Dermis microvascular lymphatic vessel endothelial cell (primary cell): ENCODE results near the gene C1orf122. TPM values are rescaled to one million over a fixed set of nuclear protein-coding genes. Genes with fewer than 3 reads are reported as not detected.
A peak's percentile ranks its signal among the peaks of the same experiment; 100 is the strongest.

Experiments
- DNase-seq, 2 donors: peaks; one replicate each; pipeline versions ENCODE4 v3.0.0 to v3.0.0-alpha.2; 2010; ENCODE audit warnings: low read depth in 2 of 2
- total RNA-seq: library from RNA; depleted of rRNA; stranded (reverse); fragments of >200 nt; gene quantifications from 2 replicates; pipeline ENCODE4 v1.2.1, GENCODE V29; 2014

C1orf122 gene
- total RNA-seq, 1 donor from 2014 or later = 12.1 TPM

DNA sequence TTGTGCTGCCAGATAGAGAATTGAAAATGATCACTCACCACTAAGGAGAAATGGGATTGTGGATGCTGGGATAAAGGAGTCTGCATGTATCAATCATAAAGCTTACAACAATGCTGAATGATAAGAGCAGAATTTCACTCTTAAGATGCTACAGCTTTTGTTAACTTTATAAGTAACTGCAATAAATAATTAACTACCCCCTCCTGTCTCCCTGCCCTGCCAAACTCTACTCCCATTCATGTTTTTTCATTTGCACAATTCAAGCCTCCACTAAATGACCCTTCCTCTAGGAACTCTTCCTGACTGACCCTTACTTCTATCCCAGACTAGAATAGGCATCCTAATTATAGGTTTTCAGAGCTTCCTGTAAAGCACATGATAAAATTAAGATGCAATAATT, 36.9 kb downstream of the C1orf122 start:
- DNase-seq = no peak

DNA sequence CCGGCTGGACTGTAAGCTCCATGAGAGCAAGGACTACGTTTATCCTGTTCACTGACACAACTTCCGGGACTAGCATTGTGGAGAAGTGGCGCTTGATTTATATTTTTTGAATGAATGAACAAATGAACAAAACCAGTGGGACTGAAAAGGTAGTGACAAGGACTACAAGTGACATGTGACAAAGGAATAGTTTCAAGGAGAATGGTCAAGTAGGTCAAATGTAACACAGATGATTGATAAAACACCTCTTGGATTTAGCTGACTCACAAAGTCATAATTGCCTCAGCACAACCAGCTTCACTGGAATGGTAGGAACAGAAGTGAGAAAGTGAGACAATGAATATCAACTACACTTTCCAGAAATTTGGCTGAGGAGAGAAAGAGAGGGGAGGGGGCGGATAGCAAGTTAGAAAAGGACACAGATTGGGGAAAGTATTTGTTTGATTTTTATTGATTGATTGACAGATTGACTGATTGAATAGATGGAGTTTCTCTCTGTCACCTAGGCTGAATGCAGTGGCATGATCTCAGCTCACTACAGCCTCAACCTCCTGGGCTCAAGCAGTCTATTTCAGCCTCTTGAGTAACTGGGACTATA, 37.6 kb downstream of the C1orf122 start:
- DNase-seq = no peak

DNA sequence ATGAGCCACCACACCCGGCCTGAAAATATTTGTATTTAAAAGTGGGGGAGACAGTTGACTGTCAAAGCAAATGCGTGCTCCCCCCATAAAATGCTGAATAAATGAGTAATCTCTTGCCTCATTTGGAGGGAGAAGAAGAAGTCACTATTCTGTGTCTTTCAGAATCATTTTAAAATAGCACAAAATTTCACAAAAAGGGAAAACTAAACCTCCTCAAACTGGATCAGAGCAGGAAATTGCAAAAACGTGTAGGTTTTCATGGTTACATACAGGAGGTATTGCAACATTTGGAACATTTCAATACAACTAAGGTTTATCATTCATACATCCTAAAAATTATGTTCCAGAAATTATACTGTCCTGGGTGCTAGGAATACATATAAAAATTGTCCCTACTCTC, 38.2 kb downstream of the C1orf122 start:
- no peak for DNase-seq

DNA sequence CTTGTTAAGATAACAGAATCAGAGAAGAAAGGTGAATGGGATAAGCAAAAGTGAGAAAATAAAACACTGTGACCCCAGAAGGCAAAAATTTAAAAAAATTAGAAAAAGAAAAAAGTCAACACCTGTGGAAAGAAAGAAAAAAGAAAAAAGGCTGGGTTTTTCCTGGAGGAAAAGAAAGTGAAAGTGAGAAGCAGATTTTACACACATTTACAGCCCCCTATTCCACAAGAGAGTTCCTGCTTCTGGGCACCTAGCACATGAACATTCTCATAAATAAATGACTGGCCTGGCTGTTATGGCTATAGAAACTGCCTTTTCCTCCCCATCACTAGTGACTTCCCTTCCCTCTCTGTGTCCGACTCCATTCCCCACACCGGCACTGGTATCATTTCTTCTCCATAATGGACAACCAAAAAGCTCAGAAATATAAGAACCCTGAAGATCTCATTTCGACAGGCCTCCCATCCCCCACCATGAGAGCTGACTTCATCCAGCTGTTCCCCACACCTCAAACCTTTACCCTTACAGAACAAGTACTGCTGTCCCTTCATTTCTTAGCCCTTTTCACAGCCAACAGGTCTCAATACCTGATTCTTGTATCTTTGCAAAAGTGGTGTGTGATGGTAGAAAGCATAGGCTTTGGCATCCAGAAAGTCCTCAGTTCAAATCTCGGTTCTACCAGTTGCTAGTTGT, 39.2 kb downstream of the C1orf122 start:
- no peak for DNase-seq

DNA sequence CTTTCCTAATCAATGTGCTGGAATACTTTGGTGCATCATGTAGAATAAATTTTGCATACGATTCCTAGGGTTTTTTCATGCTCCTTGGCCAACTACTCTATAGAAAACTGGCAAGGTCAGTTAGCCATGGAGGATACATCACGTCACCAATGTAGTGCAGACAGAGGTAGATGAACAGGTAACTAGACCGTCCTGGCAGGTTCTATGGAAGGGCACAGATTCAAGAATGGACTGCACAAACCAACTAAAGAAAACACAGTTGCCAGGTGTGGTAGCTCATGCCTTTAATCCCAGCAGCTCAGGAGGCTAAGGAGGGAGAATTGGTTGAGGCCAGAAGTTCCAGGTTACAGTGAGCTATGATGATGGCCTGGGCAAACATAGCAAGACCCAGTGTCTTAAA, 41.9 kb downstream of the C1orf122 start:
- no peak for DNase-seq

DNA sequence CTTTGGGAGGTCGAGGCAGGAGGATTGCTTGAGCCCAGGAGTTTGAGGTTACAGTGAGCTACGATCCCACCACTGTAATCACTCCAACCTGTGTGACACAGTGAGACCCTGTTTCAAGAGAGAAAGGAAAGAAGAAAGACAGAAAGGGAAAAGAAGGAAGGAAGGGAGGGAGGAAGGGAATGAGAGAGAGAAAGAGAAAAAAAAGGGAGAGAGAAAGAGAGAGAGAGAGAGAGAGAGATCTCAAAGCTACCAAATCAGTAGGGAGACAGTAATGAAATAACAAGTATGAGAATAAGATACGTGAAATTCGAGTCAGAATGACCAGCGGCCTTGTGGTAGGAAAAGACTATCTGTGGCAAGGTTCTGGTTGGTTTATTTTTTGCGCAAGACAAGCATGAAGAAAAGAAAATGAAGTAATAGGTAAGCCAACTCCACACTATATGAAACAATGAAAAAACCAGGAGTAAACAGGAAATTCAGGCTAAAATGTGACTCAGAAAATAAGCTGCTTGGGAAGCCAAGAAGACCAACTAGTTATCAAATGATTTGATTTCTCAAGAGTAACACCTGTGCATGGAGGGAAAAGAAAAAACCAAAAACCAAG, 42.9 kb downstream of the C1orf122 start:
- DNase-seq = peak in 1 of 2 donors; percentile 6

DNA sequence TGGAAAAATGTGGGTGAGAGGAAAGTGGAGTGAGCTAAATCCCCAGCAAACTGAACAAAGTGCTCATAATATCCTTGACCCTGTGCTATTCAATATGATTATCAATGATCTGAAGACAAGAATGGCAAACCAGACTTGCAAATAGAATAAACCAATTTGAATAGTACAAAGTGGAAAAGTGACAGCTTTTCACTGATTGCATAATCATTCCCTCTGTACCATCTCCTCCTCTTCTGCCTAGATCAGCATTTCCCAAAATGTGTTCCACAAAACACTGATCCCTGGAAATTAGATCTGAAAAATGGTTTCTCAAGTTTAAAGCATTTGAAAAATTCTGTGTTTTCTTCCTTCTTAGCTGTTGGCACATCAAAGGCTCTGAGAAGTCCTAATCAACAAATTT, 43.7 kb downstream of the C1orf122 start:
- no peak for DNase-seq

DNA sequence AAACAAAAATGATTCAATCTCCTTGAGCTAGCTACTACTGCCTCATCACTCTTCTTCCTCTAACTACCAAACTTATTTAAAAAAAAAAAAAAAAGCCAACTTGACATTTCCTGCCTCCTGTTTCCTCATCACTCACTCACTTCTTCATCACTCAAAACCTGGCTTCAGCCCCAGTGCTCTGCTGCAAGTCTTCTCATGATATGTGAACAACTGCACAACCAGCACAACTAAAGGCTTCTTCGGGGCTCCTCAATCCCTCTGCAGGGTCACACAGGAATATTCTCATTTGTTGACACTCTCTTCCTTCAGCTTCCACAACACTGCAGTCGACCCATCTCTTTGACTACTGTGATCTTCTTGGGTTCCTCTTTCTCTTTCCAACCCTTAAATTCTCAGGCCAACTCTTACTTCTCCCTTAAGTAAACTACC, 44.2 kb downstream of the C1orf122 start:
- DNase-seq = peak in 1 of 2 donors; percentile 37

DNA sequence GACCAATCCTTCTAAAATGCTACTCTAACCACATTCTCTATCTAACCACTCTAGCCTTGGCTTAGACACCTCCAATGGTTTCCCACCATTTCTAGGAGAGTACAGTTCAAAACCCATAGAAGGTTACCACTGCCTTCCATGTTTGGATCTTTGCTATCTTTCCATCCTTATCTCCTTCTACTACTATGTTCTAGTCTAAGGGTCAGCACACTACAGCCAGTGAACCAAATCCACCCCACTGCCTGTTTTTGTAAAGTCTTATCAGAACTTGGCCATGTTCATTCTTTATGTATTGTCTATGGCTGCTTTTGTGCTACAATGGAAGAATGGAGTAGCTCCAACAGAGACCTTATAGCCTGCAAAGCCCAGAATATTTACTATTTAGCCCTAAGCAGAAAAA, 45.6 kb downstream of the C1orf122 start:
- DNase-seq = no peak

DNA sequence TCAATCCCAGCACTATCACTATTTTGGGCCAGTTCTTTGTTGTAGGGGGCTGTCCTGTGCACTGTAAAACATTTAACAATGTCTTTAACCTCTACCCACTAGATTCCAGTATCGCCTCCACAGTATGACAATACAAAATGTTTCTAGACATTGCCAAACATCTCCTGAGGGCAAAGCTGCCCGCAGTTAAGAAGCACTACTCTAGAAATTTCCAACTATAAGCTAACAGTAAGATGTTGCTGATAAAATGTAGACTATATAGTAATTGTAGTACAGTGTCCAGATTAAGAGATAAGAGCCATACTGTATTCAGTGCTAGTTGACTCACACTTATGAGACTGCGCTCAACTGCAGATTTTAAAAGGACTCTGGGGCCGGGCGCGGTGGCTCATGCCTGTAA, 46.8 kb downstream of the C1orf122 start:
- DNase-seq = no peak

Other genes starting within 250 kb of the C1orf122 start
- gene GNL2, start 211.9 kb upstream of the C1orf122 start, total RNA-seq = 50.6 and 61.4 TPM in 2 replicates
- not detected in 2 replicates for gene RSPO1, start 172.9 kb upstream of the C1orf122 start, total RNA-seq
- gene CDCA8, start 115.3 kb upstream of the C1orf122 start, total RNA-seq = 3.0 and 8.1 TPM in 2 replicates
- gene EPHA10, start 42.7 kb upstream of the C1orf122 start, total RNA-seq = under 0.01 TPM in 2 replicates
- gene MANEAL, start 13.9 kb upstream of the C1orf122 start, total RNA-seq = 0.64 and 1.6 TPM in 2 replicates
- 13.0 and 17.8 TPM in 2 replicates for gene YRDC, start 418 bp downstream of the C1orf122 start, total RNA-seq
- gene MTF1, start 51.8 kb downstream of the C1orf122 start, total RNA-seq = 1.4 and 2.7 TPM in 2 replicates
- 17.6 and 20.0 TPM in 2 replicates for gene INPP5B, start 139.3 kb downstream of the C1orf122 start, total RNA-seq
- gene SF3A3, start 182.2 kb downstream of the C1orf122 start, total RNA-seq = 44.0 and 63.3 TPM in 2 replicates
- 10.9 and 18.1 TPM in 2 replicates for gene FHL3, start 197.7 kb downstream of the C1orf122 start, total RNA-seq
- gene UTP11, start 204.9 kb downstream of the C1orf122 start, total RNA-seq = 24.7 and 32.5 TPM in 2 replicates
- under 0.01 TPM in 1 of 2 replicates, not detected in the other for gene POU3F1, start 239.0 kb downstream of the C1orf122 start, total RNA-seq